Fibroblast of the aortic adventitia (primary cell): Measurements from ENCODE around the gene PLEKHG7. TPM values are rescaled to one million over a fixed set of nuclear protein-coding genes. Genes with fewer than 3 reads are reported as not detected.
A peak's percentile ranks its signal among the peaks of the same experiment; 100 is the strongest.
"Not testable (repeated sequence)": the region's sequence is repeated elsewhere in the genome, so short reads cannot be mapped to it uniquely, and the experiment has no call there.

Source experiments
- DNase-seq: peaks from one replicate; pipeline ENCODE4 v3.0.0-alpha.2; 2010; ENCODE audit warnings: low read depth
- H3K4me3 ChIP-seq: 2 replicates; pipeline ENCODE4 v1.5.1; 2011; ENCODE audit warnings: low read depth, mild to moderate bottlenecking, control low read depth, low read length, moderate library complexity
- total RNA-seq: library from RNA; depleted of rRNA; stranded (reverse); fragments of >200 nt; gene quantifications from 2 replicates; pipeline ENCODE4 v1.2.3, GENCODE V29; 2012; ENCODE audit warnings: low replicate concordance
- TF ChIP-seq, protein P1 (sequence below): IDR thresholded peaks from 2 replicates; pipeline ENCODE4 v1.5.1; 2011; ENCODE audit warnings: mild to moderate bottlenecking, low read length, control low read depth, inconsistent platforms; ENCODE audit not compliant: insufficient read depth

The PLEKHG7 gene, protein sequence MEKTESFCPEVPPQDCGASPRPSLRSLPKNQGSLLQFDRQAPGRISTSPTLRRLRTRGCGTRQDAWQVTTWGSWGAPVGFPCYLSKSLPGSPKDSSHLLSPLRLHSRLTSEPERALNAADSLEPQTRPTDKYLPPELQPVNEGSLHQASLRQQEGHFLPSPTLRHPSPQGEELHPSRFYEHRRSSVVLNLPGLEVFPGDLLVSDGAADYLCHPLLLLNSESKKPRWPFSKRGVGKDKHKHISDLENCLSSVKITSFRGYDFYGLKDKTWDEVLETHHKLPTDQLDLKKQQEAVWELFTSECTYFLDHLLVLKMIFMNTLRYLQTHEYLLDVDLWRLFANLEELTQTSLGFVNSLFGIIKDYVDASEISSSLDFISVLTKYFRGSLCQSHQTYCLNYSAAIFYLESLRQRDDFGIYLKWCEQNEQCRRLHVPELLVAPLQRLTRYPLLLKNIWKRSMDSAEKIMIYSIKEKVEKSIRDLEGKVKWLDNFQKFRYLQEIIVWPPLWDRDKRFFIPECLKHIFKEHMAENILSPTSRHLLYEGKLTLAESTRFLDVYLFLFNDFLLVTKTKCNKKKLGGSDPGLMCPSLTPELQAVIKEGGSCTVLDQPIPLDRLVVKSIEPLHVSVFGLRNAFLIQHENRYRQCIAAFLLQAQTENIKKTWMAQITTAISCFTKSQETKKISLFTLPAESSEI
- not detected in 2 replicates for total RNA-seq

DNA sequence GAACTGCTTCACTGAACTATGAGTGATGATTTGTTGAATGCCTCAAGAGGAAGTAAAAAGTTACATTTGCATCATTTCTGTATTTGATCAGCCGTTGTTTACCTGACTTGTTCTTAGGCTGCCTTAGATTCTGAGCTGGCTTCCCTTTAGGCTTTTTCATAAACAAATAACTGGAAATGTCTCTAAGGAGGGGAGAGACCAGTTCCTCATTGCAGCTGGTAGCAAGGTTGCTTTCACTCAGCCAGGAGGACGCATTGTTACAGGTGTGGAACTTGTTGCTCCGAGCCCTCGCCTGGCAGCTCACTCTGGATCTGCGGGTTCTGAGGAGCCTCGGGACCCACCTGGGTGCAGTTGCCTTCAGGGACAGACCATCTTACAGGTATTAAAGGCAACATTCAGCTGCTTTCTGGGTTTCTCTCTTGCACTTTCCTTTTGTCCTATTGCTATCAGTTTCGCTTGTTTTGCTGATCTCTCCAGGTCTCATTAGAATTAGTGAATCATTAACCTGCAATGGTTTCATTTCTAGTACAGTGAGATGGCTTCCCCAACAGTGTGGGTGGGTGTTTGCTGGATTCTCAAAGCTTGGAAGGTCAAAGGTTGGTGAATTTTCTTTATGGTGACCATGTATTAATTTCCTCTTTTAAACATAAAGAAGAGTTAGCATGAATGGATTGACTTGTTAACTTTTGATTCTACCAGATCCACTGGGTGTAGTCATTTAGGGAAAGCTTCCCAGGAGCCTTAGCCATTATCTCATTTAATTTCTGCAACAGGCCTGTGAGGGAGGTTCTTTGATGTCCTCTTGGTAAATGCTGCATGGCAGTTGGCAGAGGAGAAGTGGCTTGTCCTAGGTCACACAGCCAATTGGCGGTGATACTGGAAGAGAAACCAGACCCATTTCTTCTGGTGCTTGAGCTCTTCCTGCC, at the start of gene PLEKHG7:
TSS of gene PLEKHG7 (plus strand) at position 236 of the 926 bp plus-strand sequence. CDS start 3,643 bp downstream, outside the sequence.
- TF ChIP-seq, protein P1, sequence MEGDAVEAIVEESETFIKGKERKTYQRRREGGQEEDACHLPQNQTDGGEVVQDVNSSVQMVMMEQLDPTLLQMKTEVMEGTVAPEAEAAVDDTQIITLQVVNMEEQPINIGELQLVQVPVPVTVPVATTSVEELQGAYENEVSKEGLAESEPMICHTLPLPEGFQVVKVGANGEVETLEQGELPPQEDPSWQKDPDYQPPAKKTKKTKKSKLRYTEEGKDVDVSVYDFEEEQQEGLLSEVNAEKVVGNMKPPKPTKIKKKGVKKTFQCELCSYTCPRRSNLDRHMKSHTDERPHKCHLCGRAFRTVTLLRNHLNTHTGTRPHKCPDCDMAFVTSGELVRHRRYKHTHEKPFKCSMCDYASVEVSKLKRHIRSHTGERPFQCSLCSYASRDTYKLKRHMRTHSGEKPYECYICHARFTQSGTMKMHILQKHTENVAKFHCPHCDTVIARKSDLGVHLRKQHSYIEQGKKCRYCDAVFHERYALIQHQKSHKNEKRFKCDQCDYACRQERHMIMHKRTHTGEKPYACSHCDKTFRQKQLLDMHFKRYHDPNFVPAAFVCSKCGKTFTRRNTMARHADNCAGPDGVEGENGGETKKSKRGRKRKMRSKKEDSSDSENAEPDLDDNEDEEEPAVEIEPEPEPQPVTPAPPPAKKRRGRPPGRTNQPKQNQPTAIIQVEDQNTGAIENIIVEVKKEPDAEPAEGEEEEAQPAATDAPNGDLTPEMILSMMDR, result no peak
- no peak for DNase-seq
- no peak within 1 kb of the TSS for H3K4me3 ChIP-seq

DNA sequence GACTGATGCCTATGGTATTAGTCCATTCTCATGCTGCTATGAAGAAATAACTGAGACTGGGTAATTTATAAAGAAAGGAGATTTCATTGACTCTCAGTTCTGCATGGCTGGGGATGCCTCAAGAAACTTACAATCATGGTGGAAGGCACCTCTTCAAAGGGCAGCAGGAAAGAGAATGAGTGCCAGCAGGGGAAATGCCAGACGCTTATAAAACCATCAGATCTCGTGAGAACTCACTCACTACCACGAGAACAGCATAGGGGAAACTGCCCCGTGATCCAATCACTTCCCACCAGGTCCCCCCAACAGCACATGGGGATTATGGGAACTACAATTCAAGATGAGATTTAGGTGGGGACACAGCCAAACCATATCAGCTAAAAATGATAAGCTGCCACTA, 48.5 kb upstream of the PLEKHG7 start:
- not testable (repeated sequence) for H3K4me3 ChIP-seq, DNase-seq

DNA sequence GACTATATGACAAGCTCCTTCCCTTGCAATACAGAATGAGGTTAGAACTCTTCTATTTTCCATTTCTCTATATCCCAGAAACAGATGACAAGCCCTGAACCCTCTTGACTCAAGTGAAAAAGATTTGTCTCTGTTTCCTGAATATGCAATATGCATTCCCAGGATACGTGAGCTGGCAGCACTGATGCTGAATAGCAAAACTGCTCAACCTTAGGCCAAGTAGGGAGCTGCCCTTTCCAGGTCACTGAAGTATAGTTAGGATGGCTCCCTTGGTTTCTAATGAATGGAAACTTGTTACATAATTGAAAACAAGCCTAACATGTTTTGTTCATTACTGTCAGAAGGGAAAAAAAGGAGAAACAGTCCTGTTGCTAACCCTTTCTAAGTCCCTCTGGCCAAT, 47.9 kb upstream of the PLEKHG7 start:
- DNase-seq, result peak; percentile 83
- no peak overlapping the region for H3K4me3 ChIP-seq
- TF ChIP-seq, protein P1, result no peak

DNA sequence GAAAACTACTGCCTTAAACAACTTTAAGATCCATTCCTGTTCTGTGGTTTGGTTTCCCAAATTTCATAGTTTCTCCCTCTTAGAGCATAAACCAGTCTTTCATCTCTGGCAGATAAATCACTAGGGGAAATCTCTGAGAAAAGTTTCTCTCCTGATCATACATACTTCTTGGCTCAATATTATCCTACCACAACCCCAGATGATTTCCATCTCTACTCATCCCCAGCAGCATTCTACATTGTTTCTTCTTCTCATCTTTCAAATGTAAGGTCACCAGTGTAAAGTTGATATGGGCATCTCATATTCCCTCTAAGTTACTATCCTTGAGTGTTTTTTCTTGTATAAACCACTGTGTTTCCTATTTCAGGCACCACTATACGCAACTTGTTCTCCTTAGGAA, 45.9 kb upstream of the PLEKHG7 start:
- TF ChIP-seq, protein P1, result no peak
- no peak for DNase-seq
- H3K4me3 ChIP-seq, result no peak overlapping the region

DNA sequence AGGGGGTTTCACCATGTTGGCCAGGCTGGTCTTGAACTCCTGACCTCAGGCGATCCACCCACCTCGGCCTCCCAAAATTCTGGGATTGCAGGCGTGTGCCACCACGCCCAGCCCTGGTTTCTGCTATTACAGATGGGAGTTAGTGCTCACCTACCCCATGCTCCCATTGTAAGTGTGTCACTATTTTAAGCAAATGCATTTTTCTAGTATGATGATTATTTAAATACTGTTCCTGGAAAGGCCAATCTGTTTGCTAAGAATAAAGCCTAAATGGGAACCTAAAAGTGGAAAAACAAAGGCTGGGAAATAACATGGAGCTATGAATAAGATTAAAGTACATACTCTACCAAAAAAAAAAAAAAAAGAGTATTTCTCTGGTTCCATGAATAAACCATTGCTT, 45.0 kb upstream of the PLEKHG7 start:
- TF ChIP-seq, protein P1, result no peak
- DNase-seq, result no peak
- no peak overlapping the region for H3K4me3 ChIP-seq

DNA sequence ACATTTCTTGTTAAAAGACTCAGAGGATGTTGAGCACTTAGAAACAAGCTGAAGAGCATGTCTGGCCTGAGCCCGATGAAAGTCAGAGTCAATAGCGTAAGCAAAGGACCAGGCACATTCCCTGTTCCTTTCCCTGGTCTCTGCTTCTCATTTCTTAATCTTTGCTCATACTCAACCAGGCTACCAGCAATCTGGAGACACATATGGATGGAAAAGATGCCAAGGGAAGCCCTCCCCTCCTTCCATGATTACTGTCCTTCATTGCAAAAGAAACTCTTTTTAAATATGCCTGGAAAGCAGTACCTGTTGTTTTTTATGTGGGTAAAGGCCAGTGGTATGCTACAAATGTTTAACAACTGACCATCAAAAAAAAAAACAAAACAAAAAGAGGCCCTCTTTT, 44.2 kb upstream of the PLEKHG7 start:
- TF ChIP-seq, protein P1, result no peak
- no peak overlapping the region for H3K4me3 ChIP-seq
- DNase-seq, result no peak
